ENCODE results near the gene KCTD5.

GRCh38 chr16:2702438-2702825 is 20.1 kb downstream of the KCTD5 start:
- no peak for TF ChIP-seq TAF1 (IDR thresholded peaks at IDR 0.05; ENCODE audit: low read depth, low read length)
- TF ChIP-seq POLR2A (IDR thresholded peaks at IDR 0.05; ENCODE audit: low read depth, low read length) = no peak
- TF ChIP-seq POLR2AphosphoS5 (IDR thresholded peaks at IDR 0.05; ENCODE audit: low read depth, low read length) = no peak
- no peak for TF ChIP-seq POU2F2 (IDR thresholded peaks at IDR 0.05; ENCODE audit: low read depth, low read length)
